Measurements from ENCODE around the gene ADAR.

ADAR gene

GRCh38 chr1:154571244-154571963 is 36.6 kb downstream of the ADAR start:
- no peak for DNase-seq
- Histone ChIP-seq H3K36me3 (peaks cover 54% of the 10 kb centered on the region), H3K9me3 (no peaks in the 10 kb centered on the region), H3K4me1 (peaks cover 6% of the 10 kb centered on the region), H3K4me3 (ENCODE audit: low read depth, low read length) (no peak overlapping the region), H3K27me3 (no peaks in the 10 kb centered on the region)
- TF ChIP-seq, protein P1, sequence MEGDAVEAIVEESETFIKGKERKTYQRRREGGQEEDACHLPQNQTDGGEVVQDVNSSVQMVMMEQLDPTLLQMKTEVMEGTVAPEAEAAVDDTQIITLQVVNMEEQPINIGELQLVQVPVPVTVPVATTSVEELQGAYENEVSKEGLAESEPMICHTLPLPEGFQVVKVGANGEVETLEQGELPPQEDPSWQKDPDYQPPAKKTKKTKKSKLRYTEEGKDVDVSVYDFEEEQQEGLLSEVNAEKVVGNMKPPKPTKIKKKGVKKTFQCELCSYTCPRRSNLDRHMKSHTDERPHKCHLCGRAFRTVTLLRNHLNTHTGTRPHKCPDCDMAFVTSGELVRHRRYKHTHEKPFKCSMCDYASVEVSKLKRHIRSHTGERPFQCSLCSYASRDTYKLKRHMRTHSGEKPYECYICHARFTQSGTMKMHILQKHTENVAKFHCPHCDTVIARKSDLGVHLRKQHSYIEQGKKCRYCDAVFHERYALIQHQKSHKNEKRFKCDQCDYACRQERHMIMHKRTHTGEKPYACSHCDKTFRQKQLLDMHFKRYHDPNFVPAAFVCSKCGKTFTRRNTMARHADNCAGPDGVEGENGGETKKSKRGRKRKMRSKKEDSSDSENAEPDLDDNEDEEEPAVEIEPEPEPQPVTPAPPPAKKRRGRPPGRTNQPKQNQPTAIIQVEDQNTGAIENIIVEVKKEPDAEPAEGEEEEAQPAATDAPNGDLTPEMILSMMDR (IDR thresholded peaks at IDR 0.05; ENCODE audit: low read depth, low read length): no peak

DNA sequence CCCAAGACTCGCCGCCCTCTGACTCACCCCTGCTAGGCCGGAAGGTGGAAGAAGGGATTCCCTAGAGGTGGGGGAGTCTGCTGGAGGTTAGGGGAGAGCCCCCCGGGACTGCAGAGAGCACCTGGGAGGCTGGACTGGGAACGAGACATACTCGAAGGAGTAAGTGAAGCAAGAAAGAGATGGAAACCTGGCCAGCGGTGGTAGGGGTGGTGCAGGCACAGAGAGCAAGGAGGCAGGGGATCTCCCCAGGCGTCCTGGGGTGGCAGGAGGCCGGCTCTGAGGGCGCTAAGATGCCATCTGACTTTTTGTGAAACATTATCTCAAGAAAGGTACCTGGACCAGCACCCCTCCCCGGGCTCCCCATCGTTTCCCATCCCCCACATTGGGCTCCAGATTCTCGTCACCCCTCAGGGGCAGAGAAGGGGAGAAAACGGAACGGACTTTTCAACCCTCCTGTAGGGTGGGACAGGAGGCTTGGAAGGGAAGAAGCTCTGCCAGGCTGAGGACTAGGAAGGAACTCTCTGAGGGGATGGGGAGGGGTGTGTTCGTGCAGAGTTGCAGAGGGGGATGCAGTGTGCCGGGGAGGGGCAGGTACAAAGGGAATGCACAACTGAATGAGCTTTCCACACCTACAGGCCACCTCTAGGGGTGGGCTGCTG is 39.7 kb downstream of the ADAR start:
- no peaks in the 10 kb centered on the region for H3K9me3 ChIP-seq
- peaks cover 31% of the 10 kb centered on the region for H3K36me3 ChIP-seq
- peak overlapping the region; percentile 95 for H3K4me3 ChIP-seq (ENCODE audit: low read depth, low read length)
- TF ChIP-seq, protein P1 (IDR thresholded peaks at IDR 0.05; ENCODE audit: low read depth, low read length): no peak
- no peaks in the 10 kb centered on the region for H3K4me1 ChIP-seq
- no peak for DNase-seq
- H3K27me3 ChIP-seq: no peaks in the 10 kb centered on the region

DNA sequence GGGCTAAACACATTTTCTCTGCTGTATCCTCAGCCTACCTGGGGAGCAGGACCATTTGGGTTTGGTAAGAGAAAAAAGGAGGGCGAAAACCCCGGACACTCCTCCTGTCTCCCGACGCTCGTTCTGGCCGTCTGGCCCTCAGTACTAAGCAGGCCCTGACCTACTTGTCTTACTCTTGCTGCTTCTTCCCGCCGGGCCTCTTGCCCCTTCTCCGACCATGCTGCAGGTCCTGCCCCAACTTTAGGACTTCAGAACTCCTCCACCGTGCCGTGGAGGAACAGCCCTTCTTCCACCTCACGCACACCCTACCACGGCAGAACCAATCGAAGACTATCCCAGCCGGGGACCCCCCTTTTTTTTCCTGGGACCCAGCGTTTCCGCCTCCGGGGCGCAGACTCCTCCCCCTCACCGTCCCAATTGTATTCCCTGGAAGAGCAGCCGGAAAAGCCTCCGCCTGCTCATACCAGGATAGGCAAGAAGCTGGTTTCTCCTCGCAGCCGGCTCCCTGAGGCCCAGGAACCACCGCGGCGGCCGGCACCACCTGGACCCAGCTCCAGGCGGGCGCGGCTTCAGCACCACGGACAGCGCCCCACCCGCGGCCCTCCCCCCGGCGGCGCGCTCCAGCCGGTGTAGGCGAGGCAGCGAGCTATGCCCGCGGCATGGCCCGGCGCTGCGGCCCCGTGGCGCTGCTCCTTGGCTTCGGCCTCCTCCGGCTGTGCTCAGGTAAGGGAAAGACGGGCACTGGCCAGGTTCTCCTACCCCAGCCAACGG is 40.4 kb downstream of the ADAR start, which contains the start of gene CHRNB2:
TSS of gene CHRNB2 (plus strand) at position 393 of the 771 bp plus-strand sequence. CDS start at position 660, 267 bp downstream.
- Histone ChIP-seq H3K4me1 (no peaks in the 10 kb centered on the region), H3K9me3 (no peaks in the 10 kb centered on the region), H3K27me3 (no peaks in the 10 kb centered on the region), H3K4me3 (ENCODE audit: low read depth, low read length) (peak within 1 kb of the TSS; percentile 95), H3K36me3 (peaks cover 23% of the 10 kb centered on the region)
- TF ChIP-seq, protein P1 (IDR thresholded peaks at IDR 0.05; ENCODE audit: low read depth, low read length): no peak
- peak; percentile 78 for DNase-seq

GRCh38 chr1:154565876-154566275 is 42.1 kb downstream of the ADAR start:
- TF ChIP-seq, protein P1 (IDR thresholded peaks at IDR 0.05; ENCODE audit: low read depth, low read length): no peak

GRCh38 chr1:154559466-154560044 is 48.4 kb downstream of the ADAR start:
- Histone ChIP-seq H3K4me3 (ENCODE audit: low read depth, low read length) (peak overlapping the region; percentile 68), H3K36me3 (peaks cover 12% of the 10 kb centered on the region), H3K27me3 (no peaks in the 10 kb centered on the region), H3K9me3 (no peaks in the 10 kb centered on the region), H3K4me1 (peaks cover 2% of the 10 kb centered on the region; the same call in 1 of the 2 replicates)
- DNase-seq: peak; percentile 93
- TF ChIP-seq, protein P1 (IDR thresholded peaks at IDR 0.05; ENCODE audit: low read depth, low read length): peak; percentile 95

More at GRCh38 chr1:154565876-154566275, 42.1 kb downstream of the ADAR start:
- no peak for DNase-seq
- H3K27me3 ChIP-seq: no peaks in the 10 kb centered on the region
- peaks cover 8% of the 10 kb centered on the region; the same call in 1 of the 2 replicates for H3K36me3 ChIP-seq
- no peak overlapping the region for H3K4me3 ChIP-seq (ENCODE audit: low read depth, low read length)
- no peaks in the 10 kb centered on the region for H3K9me3 ChIP-seq
- no peaks in the 10 kb centered on the region for H3K4me1 ChIP-seq
